ENCODE data around the gene PLEKHA7. TPM values are rescaled to one million over a fixed set of nuclear protein-coding genes. Genes with fewer than 3 reads are reported as not detected.

The PLEKHA7 gene
- polyA plus RNA-seq, 1 donor (not counting 4 experiments of a cell fraction or from before 2014, with no cell fraction given), result 1.4 TPM

DNA sequence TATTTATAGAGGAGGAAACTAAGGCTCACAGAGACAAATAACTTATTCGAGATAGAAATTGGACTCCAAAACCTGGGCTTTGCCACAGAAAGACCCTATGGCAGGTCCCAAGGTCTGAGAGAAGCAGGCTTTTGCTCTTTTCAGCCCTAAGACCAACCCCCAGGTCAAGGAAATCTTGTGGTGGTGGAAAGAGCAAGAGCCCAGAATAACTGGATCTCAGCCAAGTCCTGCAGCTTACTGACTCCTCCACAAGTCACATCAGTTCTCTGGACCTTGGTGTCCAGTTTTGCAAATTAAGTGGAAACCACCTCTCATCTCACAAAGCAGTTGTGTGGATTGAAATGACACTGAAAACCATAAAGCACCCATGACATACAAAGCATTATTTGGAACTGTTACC, 153.6 kb downstream of the PLEKHA7 start:
- H3K79me2 ChIP-seq (ENCODE audit: control insufficient read depth, insufficient read depth, low read length), result no peaks in the 10 kb centered on the region
- no peaks in the 10 kb centered on the region for H3K36me3 ChIP-seq (ENCODE audit: control insufficient read depth in 2 of 2, extremely low read depth in 1 of 2, insufficient read depth in 2 of 2, low read length in 2 of 2)
- H3K27ac ChIP-seq (ENCODE audit: control insufficient read depth, insufficient read depth, low read length), result no peak overlapping the region
- H3K4me2 ChIP-seq (ENCODE audit: control insufficient read depth, extremely low read depth, insufficient read depth, low read depth, low read length), result no peak overlapping the region
- DNase-seq (ENCODE audit: low read depth, low spot score), result no peak
- H3K4me1 ChIP-seq (ENCODE audit: control insufficient read depth, extremely low read depth, insufficient read depth, low read length), result no peaks in the 10 kb centered on the region
- dilution Hi-C loops (cut with MboI; ENCODE audit: extremely low pct_ligation_motif_present, low sequenced_read_pairs), result no loop called here
- H3K4me3 ChIP-seq (ENCODE audit: control insufficient read depth in 2 of 3, extremely low read depth in 1 of 3, insufficient read depth in 2 of 3, low read depth in 1 of 3, low read length in 3 of 3), result no peak overlapping the region
- no peak for FAIRE-seq
- no peaks in the 10 kb centered on the region for H3K9me3 ChIP-seq (ENCODE audit: control insufficient read depth, low read depth, low read length)
- no peaks in the 10 kb centered on the region for H3K27me3 ChIP-seq (ENCODE audit: control insufficient read depth, extremely low read depth, insufficient read depth, low read length)
- TF ChIP-seq EZH2 (IDR thresholded peaks at IDR 0.05; ENCODE audit: low read length) (no peak), CTCF (optimal IDR thresholded peaks at IDR 0.05 in 1 of 3, IDR thresholded peaks at IDR 0.05 in 1 of 3, conservative IDR thresholded peaks at IDR 0.05 in 1 of 3; ENCODE audit: extremely low read depth in 1 of 3, insufficient read depth in 2 of 3, low read length in 3 of 3) (no peak)
- no peak overlapping the region for H3K9ac ChIP-seq (ENCODE audit: control insufficient read depth, extremely low read depth, insufficient read depth, low read length)
- no peaks in the 10 kb centered on the region for H4K20me1 ChIP-seq (ENCODE audit: control insufficient read depth, extremely low read depth, insufficient read depth, low read length)
- no peaks in the 10 kb centered on the region for H3K9me1 ChIP-seq (ENCODE audit: control insufficient read depth, extremely low read depth, insufficient read depth, low read length)
- H2AFZ ChIP-seq (ENCODE audit: control insufficient read depth, low read length), result no peak overlapping the region

- no peak for FAIRE-seq
- TF ChIP-seq CTCF (optimal IDR thresholded peaks at IDR 0.05 in 1 of 3, IDR thresholded peaks at IDR 0.05 in 1 of 3, conservative IDR thresholded peaks at IDR 0.05 in 1 of 3; ENCODE audit: extremely low read depth in 1 of 3, insufficient read depth in 2 of 3, low read length in 3 of 3) (no peak), EZH2 (IDR thresholded peaks at IDR 0.05; ENCODE audit: low read length) (no peak)
- H2AFZ ChIP-seq (ENCODE audit: control insufficient read depth, low read length), result no peak overlapping the region
- DNase-seq (ENCODE audit: low read depth, low spot score), result no peak
- H3K79me2 ChIP-seq (ENCODE audit: control insufficient read depth, insufficient read depth, low read length), result no peaks in the 10 kb centered on the region
- no peaks in the 10 kb centered on the region for H3K36me3 ChIP-seq (ENCODE audit: control insufficient read depth in 2 of 2, extremely low read depth in 1 of 2, insufficient read depth in 2 of 2, low read length in 2 of 2)
- H3K4me1 ChIP-seq (ENCODE audit: control insufficient read depth, extremely low read depth, insufficient read depth, low read length), result no peaks in the 10 kb centered on the region
- no peaks in the 10 kb centered on the region for H3K9me1 ChIP-seq (ENCODE audit: control insufficient read depth, extremely low read depth, insufficient read depth, low read length)
- H3K9ac ChIP-seq (ENCODE audit: control insufficient read depth, extremely low read depth, insufficient read depth, low read length), result no peak overlapping the region
- H3K4me2 ChIP-seq (ENCODE audit: control insufficient read depth, extremely low read depth, insufficient read depth, low read depth, low read length), result no peak overlapping the region
- no peak overlapping the region for H3K27ac ChIP-seq (ENCODE audit: control insufficient read depth, insufficient read depth, low read length)
- dilution Hi-C loops (cut with MboI; ENCODE audit: extremely low pct_ligation_motif_present, low sequenced_read_pairs), result no loop called here
- H3K9me3 ChIP-seq (ENCODE audit: control insufficient read depth, low read depth, low read length), result no peaks in the 10 kb centered on the region
- no peaks in the 10 kb centered on the region for H4K20me1 ChIP-seq (ENCODE audit: control insufficient read depth, extremely low read depth, insufficient read depth, low read length)
- no peaks in the 10 kb centered on the region for H3K27me3 ChIP-seq (ENCODE audit: control insufficient read depth, extremely low read depth, insufficient read depth, low read length)
- no peak overlapping the region for H3K4me3 ChIP-seq (ENCODE audit: control insufficient read depth in 2 of 3, extremely low read depth in 1 of 3, insufficient read depth in 2 of 3, low read depth in 1 of 3, low read length in 3 of 3)
These were observed 154.6 kb downstream of the PLEKHA7 start for GRCh38 chr11:16859651-16860050.

All from keratinocyte (primary cell).